SK-N-SH treated with all-trans-retinoic acid at 6 μM for 48 hours (cell line): ENCODE results near the gene SELP.
A peak's percentile ranks its signal among the peaks of the same experiment; 100 is the strongest.

Source experiments
- ATAC-seq: fragments of 200-7000 bp; cut with Tn5 transposase; 3 replicates; pipeline ENCODE4 v1.9.1; 2020; ENCODE audit warnings: mild to moderate bottlenecking, moderate library complexity
- ARNTL ChIP-seq: fragments of 450-650 bp; formaldehyde crosslinking; IDR thresholded peaks from 2 replicates; pipeline ENCODE4 v1.5.0; 2020; ENCODE audit warnings: low read depth, mild to moderate bottlenecking, moderate library complexity, borderline replicate concordance
- BACH2 ChIP-seq: fragments of 250-450 bp; sonication (Bioruptor Pico); IDR thresholded peaks from 2 replicates; pipeline ENCODE4 v1.9.0; 2021; ENCODE audit warnings: mild to moderate bottlenecking, borderline replicate concordance
- CREB5 ChIP-seq: fragments of 250-450 bp; sonication (Bioruptor Pico); IDR thresholded peaks from 2 replicates; pipeline ENCODE4 v1.5.1; 2020; ENCODE audit warnings: low read depth, mild to moderate bottlenecking, moderate library complexity
- CSDC2 ChIP-seq: fragments of 250-450 bp; sonication (Bioruptor Pico); IDR thresholded peaks from 2 replicates; pipeline ENCODE4 v1.5.0; 2020; ENCODE audit warnings: mild to moderate bottlenecking, moderate library complexity
- CSRNP3 ChIP-seq: fragments of 250-450 bp; sonication (Bioruptor Pico); IDR thresholded peaks from 2 replicates; pipeline ENCODE4 v1.5.1; 2021; ENCODE audit warnings: mild to moderate bottlenecking, moderate library complexity
- ESRRG ChIP-seq: fragments of 250-450 bp; sonication (Bioruptor Pico); IDR thresholded peaks from 2 replicates; pipeline ENCODE4 v1.6.1; 2021; ENCODE audit warnings: mild to moderate bottlenecking
- ISL1 ChIP-seq: fragments of 250-450 bp; sonication (Bioruptor Pico); IDR thresholded peaks from 2 replicates; pipeline ENCODE4 v2.1.2; 2022; ENCODE audit warnings: mild to moderate bottlenecking, moderate library complexity
- OSR1 ChIP-seq: fragments of 250-450 bp; sonication (Bioruptor Pico); IDR thresholded peaks from 2 replicates; pipeline ENCODE4 v1.8.0; 2022; ENCODE audit warnings: moderate library complexity, mild to moderate bottlenecking, inconsistent platforms
- POU6F1 ChIP-seq: fragments of 250-450 bp; sonication (Bioruptor Pico); IDR thresholded peaks from 2 replicates; pipeline ENCODE4 v1.8.0; 2021; ENCODE audit warnings: low read depth, mild to moderate bottlenecking, moderate library complexity, borderline replicate concordance
- RARB ChIP-seq: fragments of 250-450 bp; sonication (Bioruptor Pico); IDR thresholded peaks from 2 replicates; pipeline ENCODE4 v1.8.0; 2021; ENCODE audit warnings: mild to moderate bottlenecking, moderate library complexity
- SNAI2 ChIP-seq: fragments of 250-450 bp; sonication (Bioruptor Pico); IDR thresholded peaks from 2 replicates; pipeline ENCODE4 v1.5.0; 2020; ENCODE audit warnings: mild to moderate bottlenecking, moderate library complexity
- TSHZ2 ChIP-seq: fragments of 250-450 bp; sonication (Bioruptor Pico); IDR thresholded peaks from 2 replicates; pipeline ENCODE4 v1.5.0; 2020; ENCODE audit warnings: mild to moderate bottlenecking, moderate library complexity
- ZC3H10 ChIP-seq: fragments of 250-450 bp; sonication (Bioruptor Pico); IDR thresholded peaks from 2 replicates; pipeline ENCODE4 v1.5.1; 2021; ENCODE audit warnings: mild to moderate bottlenecking, moderate library complexity
- ZFP3 ChIP-seq: fragments of 250-450 bp; sonication (Bioruptor Pico); IDR thresholded peaks from 2 replicates; pipeline ENCODE4 v1.5.0; 2020; ENCODE audit warnings: mild to moderate bottlenecking, moderate library complexity
- ZFP30 ChIP-seq: fragments of 450-650 bp; formaldehyde crosslinking; IDR thresholded peaks from 2 replicates; pipeline ENCODE4 v1.5.0; 2022; ENCODE audit warnings: mild to moderate bottlenecking, moderate library complexity
- ZNF565 ChIP-seq: fragments of 450-650 bp; formaldehyde crosslinking; conservative IDR thresholded peaks from 2 replicates; pipeline ENCODE4 v1.5.0; 2020; ENCODE audit warnings: low read depth, mild to moderate bottlenecking, moderate library complexity
- ZNF70 ChIP-seq: fragments of 450-650 bp; formaldehyde crosslinking; IDR thresholded peaks from 2 replicates; pipeline ENCODE4 v1.5.0; 2020; ENCODE audit warnings: mild to moderate bottlenecking, moderate library complexity
- ZNF8 ChIP-seq: fragments of 450-650 bp; formaldehyde crosslinking; IDR thresholded peaks from 2 replicates; pipeline ENCODE4 v1.5.0; 2020; ENCODE audit warnings: mild to moderate bottlenecking, moderate library complexity

Gene SELP

GRCh38 chr1:169604781-169605560, 25.0 kb downstream of the SELP start:
- ATAC-seq: no peak
- no peak for TF ChIP-seq ESRRG
- TF ChIP-seq CSRNP3 (CRISPR knock-in tag): no peak
- TF ChIP-seq BACH2 (CRISPR knock-in tag): no peak
- no peak for TF ChIP-seq OSR1 (CRISPR knock-in tag)

GRCh38 chr1:169601096-169601881, 28.6 kb downstream of the SELP start:
- peak; percentile 86 for ATAC-seq
- TF ChIP-seq CSDC2 (no peak), ZFP3 (CRISPR knock-in tag) (no peak), POU6F1 (no peak), ZNF8 (no peak)

GRCh38 chr1:169595764-169596711, 33.9 kb downstream of the SELP start:
- peak; percentile 81 for ATAC-seq
- TF ChIP-seq ZNF70 (CRISPR knock-in tag) (no peak), ZFP30 (CRISPR knock-in tag) (no peak), ZFP3 (CRISPR knock-in tag) (no peak)

- TF ChIP-seq ZFP30 (CRISPR knock-in tag): no peak
- TF ChIP-seq ZC3H10: no peak
- TF ChIP-seq SNAI2 (CRISPR knock-in tag): no peak
- no peak for TF ChIP-seq TSHZ2 (CRISPR knock-in tag)
- no peak for TF ChIP-seq ZNF565 (CRISPR knock-in tag)
- no peak for TF ChIP-seq ISL1 (CRISPR knock-in tag)
- TF ChIP-seq ARNTL (CRISPR knock-in tag): no peak
- no peak for TF ChIP-seq RARB
- no peak for TF ChIP-seq ZFP3 (CRISPR knock-in tag)
- no peak for TF ChIP-seq CREB5
- no peak for ATAC-seq
Measured at GRCh38 chr1:169594391-169594790, 35.5 kb downstream of the SELP start.
